Suprapubic skin (tissue), 4 donors: ENCODE measurements around the gene CCDC106. TPM values are rescaled to one million over a fixed set of nuclear protein-coding genes. Genes with fewer than 3 reads are reported as not detected.

Experiments
- DNase-seq, 2 donors: peaks; one replicate each; pipeline ENCODE4 v3.0.0-alpha.2; 2019; ENCODE audit warnings: low spot score in 2 of 2
- H3K27ac ChIP-seq: fragments of 200-600 bp; sonication (generic); one replicate; pipeline ENCODE4 v1.5.1; 2019
- H3K27me3 ChIP-seq: fragments of 200-600 bp; sonication (generic); one replicate; pipeline ENCODE4 v1.5.1; 2019
- H3K36me3 ChIP-seq: fragments of 200-600 bp; sonication (generic); one replicate; pipeline ENCODE4 v1.5.1; 2019
- H3K4me1 ChIP-seq: fragments of 200-600 bp; sonication (generic); one replicate; pipeline ENCODE4 v1.5.1; 2019
- H3K4me3 ChIP-seq: fragments of 200-600 bp; sonication (generic); one replicate; pipeline ENCODE4 v1.5.1; 2019; ENCODE audit warnings: mild to moderate bottlenecking
- H3K9me3 ChIP-seq: fragments of 200-600 bp; sonication (generic); one replicate; pipeline ENCODE4 v1.5.1; 2019
- CTCF ChIP-seq, 2 donors: fragments of 200-600 bp in 1 of 2; fragments of 450-650 bp in 1 of 2; sonication (generic) in 1 of 2; IDR thresholded peaks; one replicate each; pipeline ENCODE4 v1.5.1; 2016 to 2019; ENCODE audit warnings: antibody characterized with exemption in 2 of 2, mild to moderate bottlenecking in 1 of 2, moderate library complexity in 1 of 2
- EP300 ChIP-seq: sonication (generic); formaldehyde crosslinking; IDR thresholded peaks from one replicate; pipeline ENCODE4 v1.6.1; 2017; ENCODE audit warnings: antibody characterized with exemption
- POLR2A ChIP-seq, 2 donors: fragments of 450-650 bp; IDR thresholded peaks; one replicate each; pipeline ENCODE4 v1.6.1; 2017; ENCODE audit warnings: antibody characterized with exemption in 2 of 2, mild to moderate bottlenecking in 2 of 2, moderate library complexity in 2 of 2
- POLR2AphosphoS5 ChIP-seq, 3 donors: sonication (generic); formaldehyde crosslinking; IDR thresholded peaks; one replicate each; pipeline ENCODE4 v1.6.1; 2017; ENCODE audit warnings: antibody characterized with exemption in 3 of 3
- WGBS: methylation state at CpG from one replicate; pipeline ENCODE4 v1.1.5; 2018; 5-methylcytosine and 5-hydroxymethylcytosine counted together
- total RNA-seq, 4 donors: library from RNA; depleted of rRNA; stranded (reverse); fragments of >200 nt; gene quantifications; one replicate each; pipeline ENCODE4 v1.1.0, GENCODE V29; 2016

Gene CCDC106
- total RNA-seq, 4 donors from 2014 or later: 6.2 to 18.3 (median 8.5) TPM

GRCh38 chr19:55638864-55639359, 9.1 kb upstream of the CCDC106 start:
- H3K4me1 ChIP-seq: peaks cover 78% of the 10 kb centered on the region
- no peaks in the 10 kb centered on the region for H3K27me3 ChIP-seq
- no peak for DNase-seq
- H3K4me3 ChIP-seq: no peak overlapping the region
- H3K27ac ChIP-seq: no peak overlapping the region
- TF ChIP-seq CTCF (IDR thresholded peaks at IDR 0.05) (peak in 1 of 2 donors; percentile 39), POLR2AphosphoS5 (IDR thresholded peaks at IDR 0.05) (no peak)
- no peaks in the 10 kb centered on the region for H3K36me3 ChIP-seq
- WGBS: 87% methylated on average over 6 of the region's 6 CpGs
- no peaks in the 10 kb centered on the region for H3K9me3 ChIP-seq

DNA sequence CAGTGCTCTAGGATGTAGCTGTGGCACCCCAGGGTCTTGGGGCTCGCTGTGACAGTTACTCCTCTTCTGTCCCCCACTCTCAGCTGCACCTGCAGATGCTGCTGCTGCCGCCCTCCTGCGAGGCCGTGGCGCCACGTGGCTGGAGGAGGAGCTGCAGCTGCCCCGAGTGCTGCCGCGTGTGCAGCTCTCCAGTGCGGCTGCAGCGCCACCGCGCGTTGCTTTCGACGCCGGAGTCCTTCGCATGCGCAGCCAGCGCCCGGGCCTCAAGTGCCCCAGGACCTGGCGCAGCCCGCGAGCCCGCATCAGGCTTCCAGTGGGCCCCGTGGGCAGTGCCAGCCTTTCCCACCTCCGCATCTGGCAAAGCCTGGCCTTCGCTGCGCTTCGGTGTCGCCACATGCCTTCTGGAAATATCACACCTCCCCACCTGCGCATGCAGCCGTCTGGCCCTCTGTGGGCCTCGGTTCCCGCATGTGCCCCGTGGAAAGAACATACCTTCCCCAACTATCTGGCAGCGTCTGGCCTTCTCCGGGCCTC, 7.9 kb upstream of the CCDC106 start:
- no peaks in the 10 kb centered on the region for H3K9me3 ChIP-seq
- DNase-seq: no peak
- peaks cover 4% of the 10 kb centered on the region for H3K36me3 ChIP-seq
- H3K4me3 ChIP-seq: peak overlapping the region; percentile 93
- peak overlapping the region; percentile 87 for H3K27ac ChIP-seq
- WGBS: 5% methylated on average over 15 of the region's 38 CpGs
- TF ChIP-seq CTCF (IDR thresholded peaks at IDR 0.05) (peak; percentile 25 to 83), POLR2A (IDR thresholded peaks at IDR 0.05) (no peak)
- H3K27me3 ChIP-seq: no peaks in the 10 kb centered on the region
- H3K4me1 ChIP-seq: peaks cover 85% of the 10 kb centered on the region

GRCh38 chr19:55640577-55641425, 7.2 kb upstream of the CCDC106 start, which contains the start of gene ZNF580:
Gene ZNF580 (plus strand): TSS chr19:55641002. CDS start chr19:55642509, 1,507 bp downstream.
- peaks cover 84% of the 10 kb centered on the region for H3K4me1 ChIP-seq
- H3K36me3 ChIP-seq: peaks cover 10% of the 10 kb centered on the region
- H3K4me3 ChIP-seq: peak within 1 kb of the TSS; percentile 93
- H3K9me3 ChIP-seq: no peaks in the 10 kb centered on the region
- H3K27ac ChIP-seq: peak within 1 kb of the TSS; percentile 87
- DNase-seq: no peak
- 1% methylated on average over 22 of the region's 89 CpGs for WGBS
- H3K27me3 ChIP-seq: no peaks in the 10 kb centered on the region
- no peak for TF ChIP-seq POLR2AphosphoS5 (IDR thresholded peaks at IDR 0.05)
- no peak for TF ChIP-seq CTCF (IDR thresholded peaks at IDR 0.05)
- no peak for TF ChIP-seq POLR2A (IDR thresholded peaks at IDR 0.05)
- TF ChIP-seq EP300: no peak

- Histone ChIP-seq H3K27me3 (no peaks in the 10 kb centered on the region), H3K9me3 (no peaks in the 10 kb centered on the region), H3K4me3 (peak overlapping the region; percentile 93), H3K27ac (peak overlapping the region; percentile 87), H3K4me1 (peaks cover 76% of the 10 kb centered on the region), H3K36me3 (peaks cover 13% of the 10 kb centered on the region)
- DNase-seq: no peak
- WGBS: 2% methylated on average over 25 of the region's 25 CpGs
- TF ChIP-seq POLR2A (IDR thresholded peaks at IDR 0.05): no peak
- TF ChIP-seq CTCF (IDR thresholded peaks at IDR 0.05): no peak
- TF ChIP-seq POLR2AphosphoS5 (IDR thresholded peaks at IDR 0.05): no peak
- no peak for TF ChIP-seq EP300
Observed at GRCh38 chr19:55641426-55642152, 6.4 kb upstream of the CCDC106 start.
